ENCODE data around the gene ABCA3.

The ABCA3 gene

GRCh38 chr16:2384426-2384825, 43.9 kb upstream of the ABCA3 start:
- ChIA-PET POLR2A (no interaction called here), CTCF (interaction anchor here (1.4 kb wide), 1 partner anchor 41 kb away, joined by 3 read pairs; no protein-coding TSS in a partner anchor)
- TF ChIP-seq CTCF (IDR thresholded peaks at IDR 0.05; ENCODE audit: insufficient read depth, low read length, missing control alignments) = no peak
- no peak for DNase-seq (ENCODE audit: low read depth, low spot score)
- no peak overlapping the region for H3K4me3 ChIP-seq (ENCODE audit: low read depth, low read length)

GRCh38 chr16:2383501-2383900, 43.0 kb upstream of the ABCA3 start:
- DNase-seq (ENCODE audit: low read depth, low spot score) = no peak
- ChIA-PET POLR2A (no interaction called here), CTCF (no interaction called here)
- H3K4me3 ChIP-seq (ENCODE audit: low read depth, low read length) = no peak overlapping the region
- no peak for TF ChIP-seq CTCF (IDR thresholded peaks at IDR 0.05; ENCODE audit: insufficient read depth, low read length, missing control alignments)

- DNase-seq (ENCODE audit: low read depth, low spot score) = no peak
- ChIA-PET CTCF (no interaction called here), POLR2A (no interaction called here)
- no peak overlapping the region for H3K4me3 ChIP-seq (ENCODE audit: low read depth, low read length)
- no peak for TF ChIP-seq CTCF (IDR thresholded peaks at IDR 0.05; ENCODE audit: insufficient read depth, low read length, missing control alignments)
Measured at GRCh38 chr16:2374644-2375043, 34.1 kb upstream of the ABCA3 start.

GRCh38 chr16:2373176-2373575, 32.6 kb upstream of the ABCA3 start:
- H3K4me3 ChIP-seq (ENCODE audit: low read depth, low read length) = no peak overlapping the region
- no peak for TF ChIP-seq CTCF (IDR thresholded peaks at IDR 0.05; ENCODE audit: insufficient read depth, low read length, missing control alignments)
- ChIA-PET POLR2A (no interaction called here), CTCF (interaction anchor here (1.3 kb wide), 2 partner anchors 12 to 24 kb away, joined by 3 read pairs; no protein-coding TSS in a partner anchor)
- no peak for DNase-seq (ENCODE audit: low read depth, low spot score)

- CTCF ChIA-PET = interaction anchor here (1.2 to 1.3 kb wide), 2 partner anchors 11 to 40 kb away, joined by 3 read pairs; no protein-coding TSS in a partner anchor
- POLR2A ChIA-PET = no interaction called here
Measured at GRCh38 chr16:2372684-2373083, 32.2 kb upstream of the ABCA3 start.

GRCh38 chr16:2371421-2371820, 30.9 kb upstream of the ABCA3 start:
- DNase-seq (ENCODE audit: low read depth, low spot score) = no peak
- H3K4me3 ChIP-seq (ENCODE audit: low read depth, low read length) = no peak overlapping the region
- CTCF ChIA-PET = interaction anchor here (0.6 to 1.2 kb wide), 2 partner anchors 31 to 39 kb away, joined by 3 to 5 read pairs; partner anchors contain the start of gene ABCA3
- POLR2A ChIA-PET = no interaction called here
- TF ChIP-seq CTCF (IDR thresholded peaks at IDR 0.05; ENCODE audit: insufficient read depth, low read length, missing control alignments) = no peak

More at GRCh38 chr16:2372684-2373083, 32.2 kb upstream of the ABCA3 start:
- no peak for DNase-seq (ENCODE audit: low read depth, low spot score)
- TF ChIP-seq CTCF (IDR thresholded peaks at IDR 0.05; ENCODE audit: insufficient read depth, low read length, missing control alignments) = no peak
- no peak overlapping the region for H3K4me3 ChIP-seq (ENCODE audit: low read depth, low read length)
